GM23338 (cell line): ENCODE data around the gene NAT14.

ENCODE experiments used
- CREB1 ChIP-seq: fragments of 250-450 bp; sonication (Bioruptor Pico); IDR thresholded peaks from 2 replicates; pipeline ENCODE4 v1.5.0; 2020; ENCODE audit warnings: low read depth, mild to moderate bottlenecking, moderate library complexity
- CTCF ChIP-seq, 2 experiments: fragments of 200-600 bp in 1 of 2; sonication (generic) in 1 of 2; conservative IDR thresholded peaks; 2 replicates each; pipeline versions ENCODE4 v1.5.1 to v1.6.1; 2016 to 2017; ENCODE audit warnings: antibody characterized with exemption in 2 of 2, low read depth in 2 of 2, mild to moderate bottlenecking in 2 of 2, moderate library complexity in 1 of 2
- EZH2 ChIP-seq: fragments of 200-600 bp; sonication (generic); IDR thresholded peaks from one replicate; pipeline ENCODE4 v1.8.0; 2017; ENCODE audit warnings: antibody characterized with exemption, mild to moderate bottlenecking, low read depth; ENCODE audit not compliant: unreplicated experiment
- JUNB ChIP-seq: IDR thresholded peaks from one replicate; pipeline ENCODE4 v1.6.1; 2016; ENCODE audit warnings: antibody characterized with exemption; ENCODE audit not compliant: unreplicated experiment
- POLR2AphosphoS5 ChIP-seq: IDR thresholded peaks from 2 replicates; pipeline ENCODE4 v1.6.1; 2016; ENCODE audit warnings: antibody characterized with exemption, low read depth
- STAT1 ChIP-seq: IDR thresholded peaks from one replicate; pipeline ENCODE4 v1.6.1; 2016; ENCODE audit warnings: antibody characterized with exemption; ENCODE audit not compliant: unreplicated experiment
- ZNF462 ChIP-seq: fragments of 250-450 bp; sonication (Bioruptor Pico); IDR thresholded peaks from 2 replicates; pipeline ENCODE4 v1.5.0; 2020; ENCODE audit warnings: mild to moderate bottlenecking, moderate library complexity
- TF ChIP-seq, protein P1 (sequence below): IDR thresholded peaks from 2 replicates; pipeline ENCODE4 v1.6.1; 2016; ENCODE audit warnings: antibody characterized with exemption

GRCh38 chr19:55436847-55437246 lies 48.1 kb upstream of the NAT14 start:
- TF ChIP-seq CTCF (conservative IDR thresholded peaks at IDR 0.05; ENCODE audit: low read depth in 2 of 2) (no peak), CREB1 (no peak), EZH2 (no peak), JUNB (no peak), POLR2AphosphoS5 (no peak), ZNF462 (no peak), STAT1 (no peak)
- TF ChIP-seq, protein P1, sequence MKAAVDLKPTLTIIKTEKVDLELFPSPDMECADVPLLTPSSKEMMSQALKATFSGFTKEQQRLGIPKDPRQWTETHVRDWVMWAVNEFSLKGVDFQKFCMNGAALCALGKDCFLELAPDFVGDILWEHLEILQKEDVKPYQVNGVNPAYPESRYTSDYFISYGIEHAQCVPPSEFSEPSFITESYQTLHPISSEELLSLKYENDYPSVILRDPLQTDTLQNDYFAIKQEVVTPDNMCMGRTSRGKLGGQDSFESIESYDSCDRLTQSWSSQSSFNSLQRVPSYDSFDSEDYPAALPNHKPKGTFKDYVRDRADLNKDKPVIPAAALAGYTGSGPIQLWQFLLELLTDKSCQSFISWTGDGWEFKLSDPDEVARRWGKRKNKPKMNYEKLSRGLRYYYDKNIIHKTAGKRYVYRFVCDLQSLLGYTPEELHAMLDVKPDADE: no peak
